ENCODE data around the gene PNCK. TPM values are rescaled to one million over a fixed set of nuclear protein-coding genes. Genes with fewer than 3 reads are reported as not detected.
"Not testable (repeated sequence)": the region's sequence is repeated elsewhere in the genome, so short reads cannot be mapped to it uniquely, and the experiment has no call there.

Gene PNCK
- total RNA-seq, 1 donor from 2014 or later = 1.6 TPM

GRCh38 chrX:153696100-153696499 is 22.5 kb upstream of the PNCK start:
- TF ChIP-seq CTCF (IDR thresholded peaks at IDR 0.05; ENCODE audit: insufficient read depth, low read length, poor library complexity, severe bottlenecking) = no peak
- Histone ChIP-seq H3K27me3 (ENCODE audit: control insufficient read depth, insufficient read depth, low read length) (no peaks in the 10 kb centered on the region), H3K36me3 (ENCODE audit: control insufficient read depth, insufficient read depth, low read length) (no peaks in the 10 kb centered on the region), H3K4me3 (ENCODE audit: low read depth, low read length) (no peak overlapping the region)
- no peak for DNase-seq (ENCODE audit: low read depth)

GRCh38 chrX:153694687-153695270 is 21.2 kb upstream of the PNCK start:
- no peaks in the 10 kb centered on the region for H3K27me3 ChIP-seq (ENCODE audit: control insufficient read depth, insufficient read depth, low read length)
- no peak for DNase-seq (ENCODE audit: low read depth)
- no peak for TF ChIP-seq CTCF (IDR thresholded peaks at IDR 0.05; ENCODE audit: insufficient read depth, low read length, poor library complexity, severe bottlenecking)

GRCh38 chrX:153694256-153694655 is 20.6 kb upstream of the PNCK start:
- not testable (repeated sequence) for H3K4me3 ChIP-seq (ENCODE audit: low read depth, low read length); DNase-seq (ENCODE audit: low read depth); H3K27me3 ChIP-seq (ENCODE audit: control insufficient read depth, insufficient read depth, low read length); H3K36me3 ChIP-seq (ENCODE audit: control insufficient read depth, insufficient read depth, low read length)

More at GRCh38 chrX:153694687-153695270, 21.2 kb upstream of the PNCK start:
- Histone ChIP-seq H3K4me3 (ENCODE audit: low read depth, low read length) (no peak overlapping the region), H3K36me3 (ENCODE audit: control insufficient read depth, insufficient read depth, low read length) (no peaks in the 10 kb centered on the region)

- DNase-seq (ENCODE audit: low read depth) = no peak
- no peak for TF ChIP-seq CTCF (IDR thresholded peaks at IDR 0.05; ENCODE audit: insufficient read depth, low read length, poor library complexity, severe bottlenecking)
- Histone ChIP-seq H3K4me3 (ENCODE audit: low read depth, low read length) (no peak overlapping the region), H3K36me3 (ENCODE audit: control insufficient read depth, insufficient read depth, low read length) (no peaks in the 10 kb centered on the region), H3K27me3 (ENCODE audit: control insufficient read depth, insufficient read depth, low read length) (no peaks in the 10 kb centered on the region)
These were observed 19.8 kb upstream of the PNCK start for GRCh38 chrX:153693216-153694086.

GRCh38 chrX:153692611-153693156 is 19.1 kb upstream of the PNCK start:
- no peaks in the 10 kb centered on the region for H3K27me3 ChIP-seq (ENCODE audit: control insufficient read depth, insufficient read depth, low read length)
- no peak for DNase-seq (ENCODE audit: low read depth)
- no peak for TF ChIP-seq CTCF (IDR thresholded peaks at IDR 0.05; ENCODE audit: insufficient read depth, low read length, poor library complexity, severe bottlenecking)
- no peaks in the 10 kb centered on the region for H3K36me3 ChIP-seq (ENCODE audit: control insufficient read depth, insufficient read depth, low read length)
- H3K4me3 ChIP-seq (ENCODE audit: low read depth, low read length) = no peak overlapping the region

- Histone ChIP-seq H3K27me3 (ENCODE audit: control insufficient read depth, insufficient read depth, low read length) (no peaks in the 10 kb centered on the region), H3K36me3 (ENCODE audit: control insufficient read depth, insufficient read depth, low read length) (no peaks in the 10 kb centered on the region), H3K4me3 (ENCODE audit: low read depth, low read length) (no peak overlapping the region)
- no peak for TF ChIP-seq CTCF (IDR thresholded peaks at IDR 0.05; ENCODE audit: insufficient read depth, low read length, poor library complexity, severe bottlenecking)
- no peak for DNase-seq (ENCODE audit: low read depth)
These were observed 18.4 kb upstream of the PNCK start for GRCh38 chrX:153692003-153692402.

- not testable (repeated sequence) for H3K4me3 ChIP-seq (ENCODE audit: low read depth, low read length); DNase-seq (ENCODE audit: low read depth); H3K27me3 ChIP-seq (ENCODE audit: control insufficient read depth, insufficient read depth, low read length); H3K36me3 ChIP-seq (ENCODE audit: control insufficient read depth, insufficient read depth, low read length)
These were observed 17.6 kb upstream of the PNCK start for GRCh38 chrX:153691032-153691827.

Data from kidney epithelial cell (primary cell).